WERI-Rb-1 (cell line): ENCODE results near the gene LRRC26.
A peak's percentile ranks its signal among the peaks of the same experiment; 100 is the strongest.
"Not testable (repeated sequence)": the region's sequence is repeated elsewhere in the genome, so short reads cannot be mapped to it uniquely, and the experiment has no call there.

Experiments
- DNase-seq: peaks from one replicate; pipeline ENCODE4 v3.0.0-alpha.2; 2020
- H3K27ac ChIP-seq: fragments of 250-450 bp; sonication (Bioruptor Pico); 2 replicates; pipeline ENCODE4 v1.5.1; 2020; ENCODE audit warnings: mild to moderate bottlenecking, moderate library complexity
- H3K27me3 ChIP-seq: fragments of 250-450 bp; sonication (Bioruptor Pico); 2 replicates; pipeline ENCODE4 v1.5.1; 2021; ENCODE audit warnings: mild to moderate bottlenecking, low read depth, moderate library complexity; ENCODE audit not compliant: insufficient read depth, severe bottlenecking
- H3K36me3 ChIP-seq: fragments of 250-450 bp; sonication (Bioruptor Pico); 2 replicates; pipeline ENCODE4 v1.5.1; 2020; ENCODE audit warnings: mild to moderate bottlenecking, moderate library complexity
- H3K4me3 ChIP-seq: 2 replicates; pipeline ENCODE4 v1.5.1; 2011; ENCODE audit warnings: low read depth, mild to moderate bottlenecking, control low read depth, low read length
- H3K9me3 ChIP-seq: fragments of 250-450 bp; sonication (Bioruptor Pico); 2 replicates; pipeline ENCODE4 v1.5.1; 2021; ENCODE audit warnings: mild to moderate bottlenecking, moderate library complexity; ENCODE audit not compliant: severe bottlenecking
- CTCF ChIP-seq: IDR thresholded peaks from 2 replicates; pipeline ENCODE4 v1.5.1; 2011; ENCODE audit warnings: low read depth, mild to moderate bottlenecking, control low read depth, inconsistent platforms, low read length

The LRRC26 gene

GRCh38 chr9:137127301-137128157 is 42.3 kb downstream of the LRRC26 start:
- Histone ChIP-seq H3K4me3 (no peak overlapping the region), H3K27ac (no peak overlapping the region), H3K36me3 (no peaks in the 10 kb centered on the region; the same call in 1 of the 2 replicates), H3K9me3 (no peaks in the 10 kb centered on the region), H3K27me3 (no peaks in the 10 kb centered on the region)
- no peak for DNase-seq
- no peak for TF ChIP-seq CTCF

- TF ChIP-seq CTCF = no peak
- no peaks in the 10 kb centered on the region for H3K27me3 ChIP-seq
- DNase-seq = no peak
- H3K4me3 ChIP-seq = no peak overlapping the region
- H3K36me3 ChIP-seq = no peaks in the 10 kb centered on the region; the same call in 1 of the 2 replicates
- no peaks in the 10 kb centered on the region for H3K9me3 ChIP-seq
- H3K27ac ChIP-seq = no peak overlapping the region
Measured at GRCh38 chr9:137126786-137127185, 43.1 kb downstream of the LRRC26 start.

- not testable (repeated sequence) for H3K27ac ChIP-seq, H3K4me3 ChIP-seq, DNase-seq, H3K27me3 ChIP-seq, H3K9me3 ChIP-seq, H3K36me3 ChIP-seq
Measured at GRCh38 chr9:137123952-137124462, 45.8 kb downstream of the LRRC26 start.

GRCh38 chr9:137123468-137123837 is 46.4 kb downstream of the LRRC26 start:
- Histone ChIP-seq H3K27me3 (no peaks in the 10 kb centered on the region), H3K9me3 (no peaks in the 10 kb centered on the region), H3K4me3 (no peak overlapping the region), H3K36me3 (no peaks in the 10 kb centered on the region; the same call in 1 of the 2 replicates), H3K27ac (no peak overlapping the region)
- TF ChIP-seq CTCF = no peak
- no peak for DNase-seq

- not testable (repeated sequence) for H3K9me3 ChIP-seq, DNase-seq, H3K36me3 ChIP-seq, H3K4me3 ChIP-seq, H3K27me3 ChIP-seq
- peak overlapping the region; percentile 36; the same call in 1 of the 2 replicates for H3K27ac ChIP-seq
Measured at GRCh38 chr9:137122796-137123467, 46.9 kb downstream of the LRRC26 start.

- Histone ChIP-seq H3K27ac (peak overlapping the region; percentile 30), H3K4me3 (peak overlapping the region; percentile 33)
Measured at GRCh38 chr9:137121927-137122795, 47.7 kb downstream of the LRRC26 start.

More at GRCh38 chr9:137121927-137122795, 47.7 kb downstream of the LRRC26 start:
- DNase-seq = peak; percentile 39
- not testable (repeated sequence) for H3K27me3 ChIP-seq, H3K9me3 ChIP-seq, H3K36me3 ChIP-seq
